ENCODE results near the gene PBX3. TPM values are rescaled to one million over a fixed set of nuclear protein-coding genes. Genes with fewer than 3 reads are reported as not detected.

The PBX3 gene
- total and polyA plus RNA-seq, 9 of the 15 experiments (the other 6 are each of a cell fraction or from before 2014, with no cell fraction given): 0.14 to 5.8 (median 0.92) TPM

- no peak; a peak in 1 of 3 replicates for TF ChIP-seq CBX3 (IDR thresholded peaks at IDR 0.05; ENCODE audit: borderline replicate concordance in 1 of 2, low read length in 2 of 2)
- TF ChIP-seq BCLAF1 (IDR thresholded peaks at IDR 0.05; ENCODE audit: borderline replicate concordance in 1 of 2, control insufficient read depth in 1 of 2, low read depth in 2 of 2, low read length in 1 of 2): no peak
- no peak for TF ChIP-seq PTTG1 (tag; IDR thresholded peaks at IDR 0.05; ENCODE audit: low read depth)
- TF ChIP-seq SREBF1 (IDR thresholded peaks at IDR 0.05; ENCODE audit: borderline replicate concordance, low read depth, low read length): no peak
- no peak for TF ChIP-seq ZNF77 (CRISPR knock-in tag; IDR thresholded peaks at IDR 0.05)
- no peak for TF ChIP-seq RUNX1 (IDR thresholded peaks at IDR 0.05; ENCODE audit: low read depth)
- TF ChIP-seq FUS (optimal IDR thresholded peaks at IDR 0.05; ENCODE audit: low read depth, low read length): no peak
- no peak for TF ChIP-seq ZEB2 (IDR thresholded peaks at IDR 0.05)
- TF ChIP-seq EHMT2 (IDR thresholded peaks at IDR 0.05): 0 out of 2 replicates have a peak, but pooled peaks have one; percentile 15
- TF ChIP-seq NR4A1 (CRISPR knock-in tag; IDR thresholded peaks at IDR 0.05): no peak
- TF ChIP-seq NR4A1 (tag; IDR thresholded peaks at IDR 0.05): no peak
- peak; percentile 25; the same call in 1 of the 2 replicates for TF ChIP-seq TARDBP (IDR thresholded peaks at IDR 0.05)
- TF ChIP-seq ZBTB2 (IDR thresholded peaks at IDR 0.05): peak; percentile 97
- TF ChIP-seq CAMTA2 (CRISPR knock-in tag; conservative IDR thresholded peaks at IDR 0.05): no peak
- TF ChIP-seq POU5F1 (IDR thresholded peaks at IDR 0.05; ENCODE audit: borderline replicate concordance, low read depth, low read length, partially characterized antibody): peak; percentile 29
- peak; percentile 93 for TF ChIP-seq RBBP5 (IDR thresholded peaks at IDR 0.05; ENCODE audit: borderline replicate concordance, insufficient read depth, low read length, poor library complexity, severe bottlenecking)
- no peak for TF ChIP-seq IRF2 (CRISPR knock-in tag; IDR thresholded peaks at IDR 0.05)
- peak; percentile 80 for TF ChIP-seq POLR2B (IDR thresholded peaks at IDR 0.05; ENCODE audit: low read depth, partially characterized antibody)
- TF ChIP-seq NONO (IDR thresholded peaks at IDR 0.05; ENCODE audit: low read depth in 2 of 2, low read length in 1 of 2): peak; percentile 26 to 89; a peak in 2 of 4 replicates
- no peak for TF ChIP-seq ZNF57 (CRISPR knock-in tag; IDR thresholded peaks at IDR 0.05)
- no peak for TF ChIP-seq LARP7 (IDR thresholded peaks at IDR 0.05)
- no peak for TF ChIP-seq SIX5 (IDR thresholded peaks at IDR 0.05; ENCODE audit: borderline replicate concordance in 1 of 2, insufficient read depth in 1 of 2, low read depth in 1 of 2, low read length in 2 of 2)
- TF ChIP-seq ZNF699 (CRISPR knock-in tag; IDR thresholded peaks at IDR 0.05; ENCODE audit: insufficient replicate concordance): no peak
- TF ChIP-seq TCF7L2 (IDR thresholded peaks at IDR 0.05; ENCODE audit: low read depth, low read length): no peak
- TF ChIP-seq ILK (tag; IDR thresholded peaks at IDR 0.05; ENCODE audit: borderline replicate concordance, low read depth): no peak
These were observed 40.3 kb upstream of the PBX3 start, which contains the start of gene MAPKAP1 (continued) for GRCh38 chr9:125706651-125707471.
